Peyer's patch (tissue), 4 donors: Measurements from ENCODE around the gene DOCK1.

Source experiments
- CTCF ChIP-seq, 6 experiments: fragments of 450-650 bp in 4 of 6; fragments of 200-600 bp in 2 of 6; sonication (generic) in 1 of 6; IDR thresholded peaks; one replicate each; pipeline ENCODE4 v1.5.1; 2017 to 2019; ENCODE audit warnings: antibody characterized with exemption in 6 of 6, mild to moderate bottlenecking in 3 of 6, moderate library complexity in 1 of 6
- POLR2A ChIP-seq, 2 donors: fragments of 450-650 bp; IDR thresholded peaks; one replicate each; pipeline ENCODE4 v1.5.1; 2017; ENCODE audit warnings: antibody characterized with exemption in 2 of 2, mild to moderate bottlenecking in 2 of 2, moderate library complexity in 2 of 2

GRCh38 chr10:127498087-127498486 lies 592.9 kb downstream of the DOCK1 start:
- no peak for TF ChIP-seq POLR2A (IDR thresholded peaks at IDR 0.05)
- no peak for TF ChIP-seq CTCF (IDR thresholded peaks at IDR 0.05)
